Stimulated activated CD4-positive, alpha-beta T cell treated with anti-CD3 and anti-CD28 coated beads, TNF-alpha, amount 100 ng/mL, for 4 hours (primary cell): ENCODE data around the gene PRRG3.
"Not testable (repeated sequence)": the region's sequence is repeated elsewhere in the genome, so short reads cannot be mapped to it uniquely, and the experiment has no call there.

Source experiments
- DNase-seq, 3 experiments: peaks; one replicate each; pipeline ENCODE4 v3.0.0-alpha.2; 2020; ENCODE audit warnings: low read depth in 3 of 3

The PRRG3 gene

GRCh38 chrX:151694661-151695582 is at the start of gene PRRG3:
Gene PRRG3, plus strand, starts transcription at chrX:151695458. Its CDS starts 3,357 bp downstream, at chrX:151698815.
- DNase-seq = no peak

GRCh38 chrX:151675121-151675746 is 20.0 kb upstream of the PRRG3 start:
- no peak for DNase-seq

DNA sequence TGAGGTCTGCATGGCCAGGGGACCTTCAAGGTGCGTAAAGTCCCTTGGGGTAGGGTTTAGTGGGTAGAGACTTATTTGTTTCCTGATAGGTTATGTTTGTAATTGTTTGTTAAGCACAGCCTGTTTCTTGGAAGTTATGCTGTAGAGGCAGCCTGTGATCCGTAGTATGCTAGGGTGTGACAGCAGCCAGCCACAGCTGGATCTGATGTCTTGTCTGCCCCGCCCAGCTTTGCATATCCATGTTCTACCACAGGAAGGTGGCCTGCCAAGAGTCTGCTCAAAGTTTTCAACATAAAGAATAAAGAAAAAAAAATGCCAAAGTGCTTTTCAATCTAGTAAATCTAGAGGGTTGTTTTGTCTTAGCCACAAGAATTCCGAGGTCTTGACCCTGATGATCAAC is 19.1 kb upstream of the PRRG3 start:
- no peak for DNase-seq

DNA sequence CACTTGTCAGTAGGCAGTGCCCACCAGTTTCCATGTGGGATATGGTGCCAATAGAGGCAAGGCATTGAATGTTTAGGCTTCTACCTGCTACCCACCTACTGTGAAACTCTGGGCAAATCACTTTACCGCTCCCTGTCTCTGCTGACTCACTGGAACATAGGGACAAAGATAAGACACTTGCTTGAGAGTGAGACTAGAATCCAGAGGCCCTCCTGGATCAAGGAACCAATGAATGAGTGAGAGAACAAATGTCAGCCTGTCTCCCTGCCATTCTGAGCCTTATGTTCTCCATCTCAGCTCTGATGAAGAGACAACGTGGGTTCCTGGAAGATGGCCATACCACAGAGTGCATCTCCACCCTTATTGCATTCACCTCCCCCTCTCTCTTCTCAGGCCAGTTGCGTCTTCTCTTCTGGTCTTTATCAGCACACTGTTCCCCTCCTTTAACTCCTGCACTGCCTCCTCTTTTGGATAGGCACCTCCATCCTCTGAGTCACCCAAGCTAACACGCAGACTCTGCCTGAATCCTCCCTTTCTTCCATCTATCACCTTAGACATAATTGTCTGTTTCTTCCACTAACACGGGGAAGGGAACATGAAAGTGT is 15.4 kb upstream of the PRRG3 start:
- no peak for DNase-seq

- peak; percentile 8 to 20 (median 18) for DNase-seq
Observed at GRCh38 chrX:151680805-151681204, 14.5 kb upstream of the PRRG3 start.

DNA sequence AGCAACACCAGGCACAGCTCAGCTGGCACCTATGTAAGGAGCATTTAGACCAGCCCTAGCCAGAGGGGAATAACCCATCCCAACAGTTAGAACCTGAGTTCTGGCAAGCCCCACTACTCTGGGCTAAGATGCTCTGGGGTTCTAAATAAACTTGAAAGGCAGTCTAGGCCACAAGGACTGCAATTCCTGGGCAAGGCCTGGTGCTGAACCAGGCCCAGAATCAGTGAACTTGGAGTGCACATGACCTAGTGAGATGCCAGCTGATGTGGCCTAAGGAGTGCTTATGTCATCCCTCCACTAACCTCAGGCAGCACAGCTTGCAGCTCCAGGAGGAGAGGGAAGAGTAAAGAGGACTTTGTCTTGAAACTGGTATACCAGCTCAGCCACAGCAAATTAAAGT is 7.6 kb upstream of the PRRG3 start:
- DNase-seq = no peak

GRCh38 chrX:151688695-151689094 is 6.6 kb upstream of the PRRG3 start:
- no peak for DNase-seq

DNA sequence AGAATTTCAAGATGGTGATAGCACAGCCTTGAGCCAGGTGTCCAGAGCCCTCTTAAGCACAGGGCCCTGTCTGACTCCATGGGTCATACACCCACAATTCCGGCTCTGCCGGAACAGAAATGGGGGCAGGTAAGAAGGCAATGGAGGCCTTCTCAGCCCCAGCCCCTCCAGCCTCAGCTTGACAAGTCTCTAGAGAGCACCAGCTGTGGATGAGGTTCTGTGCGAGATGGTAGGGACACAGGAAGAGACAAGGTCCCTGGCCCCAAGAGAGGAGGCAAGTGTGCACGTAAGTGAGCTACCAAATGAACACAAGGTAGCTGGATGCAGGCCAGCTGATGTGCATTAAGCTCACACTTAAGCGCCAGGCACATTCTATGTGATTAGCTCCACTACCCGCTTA is 2.4 kb upstream of the PRRG3 start:
- no peak for DNase-seq

GRCh38 chrX:151694121-151694520 is 1.1 kb upstream of the PRRG3 start:
- DNase-seq = no peak

DNA sequence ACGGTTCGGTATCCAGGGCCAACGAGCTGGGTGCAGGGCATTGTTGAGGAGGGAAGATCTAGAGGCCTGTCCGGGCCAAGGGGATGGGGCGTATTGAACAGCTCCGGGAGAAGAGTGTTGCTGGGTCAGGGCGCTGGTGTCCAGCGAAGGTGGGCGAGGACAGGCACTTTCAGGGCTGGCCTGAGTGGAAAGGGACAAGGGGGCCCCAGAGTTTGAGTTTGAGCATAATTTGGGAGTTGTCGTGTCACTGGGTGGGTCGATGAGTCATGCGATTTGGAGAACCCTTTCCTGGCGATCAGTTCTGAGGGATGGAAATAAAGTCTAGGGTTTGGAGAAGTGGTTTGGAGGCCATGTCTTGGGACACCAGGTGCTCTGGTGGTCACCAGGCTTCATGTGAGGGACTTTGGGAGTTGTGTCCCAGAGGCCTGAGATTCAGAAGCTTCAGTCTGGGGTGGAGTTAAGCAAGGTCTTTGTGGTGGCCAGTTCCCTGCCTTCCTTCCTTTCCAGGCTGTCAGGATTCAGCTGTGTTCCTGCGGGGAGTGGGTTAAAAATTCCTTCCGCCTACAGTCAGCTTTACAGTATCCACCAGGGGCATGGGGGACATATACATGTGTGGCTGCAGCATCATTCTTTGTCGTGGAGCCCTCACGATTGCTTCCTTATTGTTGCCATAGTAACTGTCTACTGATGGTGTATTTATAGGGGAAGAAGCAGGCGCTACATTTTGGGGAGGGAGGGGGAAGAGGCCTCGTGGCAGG is 504 bp downstream of the PRRG3 start:
- no peak for DNase-seq

DNA sequence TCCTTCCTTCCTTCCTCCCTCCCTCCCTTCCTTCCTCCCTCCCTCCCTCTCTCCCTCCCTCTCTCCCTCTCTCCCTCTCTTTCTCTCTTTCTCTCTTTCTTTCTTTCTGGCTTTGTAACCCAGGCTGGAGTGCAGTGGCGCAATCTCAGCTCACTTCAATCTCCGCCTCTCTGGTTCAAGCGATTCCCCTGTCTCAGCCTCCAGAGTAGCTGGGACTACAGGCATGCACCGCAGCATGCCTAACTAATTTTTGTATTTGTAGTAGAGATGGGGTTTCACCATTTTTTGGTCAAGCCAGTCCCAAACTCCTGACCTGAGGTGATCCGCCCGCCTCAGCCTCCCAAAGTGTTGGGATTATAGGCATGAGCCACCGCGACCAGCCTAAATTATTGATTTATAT is 1.8 kb downstream of the PRRG3 start:
- not testable (repeated sequence) for DNase-seq

DNA sequence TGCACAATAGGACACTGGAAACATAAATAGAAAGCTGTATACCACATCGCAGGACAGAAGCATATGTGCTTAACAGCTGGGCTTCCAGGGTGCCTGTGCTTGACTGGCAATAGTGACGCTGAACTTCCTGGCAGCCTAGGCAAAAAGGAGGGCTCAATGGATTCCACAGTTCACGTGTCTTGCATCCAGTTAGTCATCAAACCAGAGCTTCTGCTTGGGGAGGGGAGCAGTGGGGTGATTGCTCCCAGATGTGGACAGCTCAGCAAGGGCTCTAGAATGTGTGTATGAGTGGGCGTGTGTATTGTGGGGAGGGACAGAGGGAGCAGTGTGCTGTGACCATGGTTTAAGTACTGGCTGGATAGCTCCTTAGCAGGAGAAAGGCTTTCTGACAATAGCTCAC is 2.3 kb downstream of the PRRG3 start:
- no peak for DNase-seq

DNA sequence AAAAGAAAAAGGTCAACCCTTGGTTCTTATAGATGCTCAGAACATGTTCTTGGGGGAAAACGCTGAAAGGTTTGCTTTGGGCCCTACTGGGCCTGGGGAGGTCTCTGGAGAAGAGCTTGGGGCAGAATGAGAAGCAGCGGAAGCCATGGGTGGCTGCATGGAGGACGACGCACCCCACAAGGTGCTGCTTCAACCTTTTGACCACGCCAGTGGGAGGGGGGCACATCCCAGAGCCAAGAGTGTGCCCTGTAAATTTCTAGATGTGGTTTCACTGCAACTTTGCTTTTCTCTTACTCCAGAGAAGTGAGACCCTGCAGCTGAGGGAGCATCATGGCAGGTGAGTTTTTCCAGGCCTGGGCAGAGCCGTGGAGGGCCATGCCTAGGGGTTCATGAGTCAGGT is 3.2 kb downstream of the PRRG3 start:
- DNase-seq = no peak

GRCh38 chrX:151699746-151700145 is 4.5 kb downstream of the PRRG3 start:
- DNase-seq = no peak

DNA sequence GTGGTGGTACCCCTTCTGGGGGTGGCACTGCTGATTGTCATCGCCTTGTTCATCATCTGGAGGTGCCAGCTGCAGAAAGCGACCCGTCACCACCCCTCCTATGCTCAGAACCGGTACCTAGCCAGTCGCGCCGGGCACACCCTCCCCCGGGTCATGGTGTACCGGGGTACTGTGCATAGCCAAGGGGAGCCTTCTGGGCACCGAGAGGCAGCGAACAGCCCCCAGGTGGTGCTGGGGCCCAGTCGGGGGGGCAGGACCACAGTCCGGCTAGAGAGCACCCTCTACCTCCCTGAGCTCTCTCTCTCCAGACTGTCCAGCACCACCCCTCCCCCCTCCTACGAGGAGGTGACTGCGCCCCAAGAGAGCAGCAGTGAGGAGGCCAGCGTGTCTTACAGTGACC is 5.3 kb downstream of the PRRG3 start:
- DNase-seq = no peak

DNA sequence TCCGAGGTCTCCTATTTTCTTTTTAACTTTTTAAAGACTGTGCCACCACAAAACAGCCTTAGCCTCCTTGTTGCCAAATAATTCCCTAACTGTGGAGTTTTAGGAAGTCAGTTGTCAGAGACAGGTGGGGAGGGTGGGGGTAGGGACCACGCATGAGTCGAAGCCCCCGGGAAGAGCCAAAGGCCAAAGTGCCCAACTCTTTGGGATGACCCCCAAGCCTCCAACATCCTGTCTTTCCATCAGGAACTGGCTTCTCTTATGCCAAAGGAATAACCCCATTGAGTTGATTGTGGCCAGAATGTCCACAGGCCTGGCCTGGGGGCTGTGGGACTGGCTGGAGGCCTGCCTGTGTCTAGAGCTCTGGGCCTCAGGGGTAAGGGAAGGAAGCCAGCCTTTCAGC is 5.8 kb downstream of the PRRG3 start:
- DNase-seq = no peak

DNA sequence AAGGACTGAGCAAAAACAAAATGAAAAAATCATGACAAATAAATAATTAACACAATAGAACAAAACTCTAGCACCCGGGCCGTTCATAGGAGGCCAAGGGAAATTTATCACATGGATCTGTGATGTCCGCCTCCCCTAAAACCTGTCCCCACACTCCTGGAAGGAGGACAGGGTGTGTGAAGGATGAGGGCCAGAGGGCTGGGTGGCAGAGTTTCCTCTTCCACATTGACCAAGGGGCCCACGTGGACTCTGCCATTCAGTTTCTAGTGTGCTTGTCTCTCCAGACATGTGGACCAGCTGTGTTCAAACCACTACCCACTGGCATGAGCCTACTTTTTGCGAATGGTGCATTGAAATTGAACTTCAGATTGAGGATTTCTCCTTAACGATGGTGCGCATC is 6.3 kb downstream of the PRRG3 start:
- no peak for DNase-seq

DNA sequence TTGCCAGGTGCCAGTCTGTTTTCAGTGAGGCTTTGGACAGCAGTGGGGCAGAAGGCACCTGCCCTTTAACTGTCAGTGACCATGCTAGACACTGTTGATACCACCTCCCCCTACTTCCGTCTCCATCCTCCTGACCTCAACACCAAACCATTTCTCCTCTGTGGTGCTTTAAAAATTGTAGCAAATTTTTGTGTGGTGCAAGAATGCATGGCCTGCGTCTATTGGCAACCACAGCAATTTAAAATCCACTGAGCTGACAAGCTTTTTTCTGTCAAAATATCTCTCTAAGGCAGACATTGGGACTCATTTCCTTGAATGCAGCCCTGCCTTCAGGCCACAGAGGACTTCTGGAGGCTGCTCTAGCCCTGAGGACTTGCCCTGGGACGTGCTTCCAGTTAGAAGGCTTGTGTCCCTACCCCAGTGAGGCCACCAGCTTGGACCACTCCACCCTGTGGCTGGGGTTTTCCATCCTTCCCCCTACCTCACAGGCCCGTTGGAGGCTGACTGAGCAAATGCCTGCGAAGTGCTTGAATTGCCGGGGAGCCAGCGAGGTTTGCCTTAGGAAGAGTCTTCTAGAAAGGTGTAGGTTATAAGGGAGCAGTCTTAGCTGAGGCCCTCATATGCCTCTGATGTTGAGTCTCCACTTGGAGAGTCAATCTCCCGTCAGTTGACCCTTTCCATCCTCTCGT is 6.9 kb downstream of the PRRG3 start:
- no peak for DNase-seq

- no peak for DNase-seq
Observed at GRCh38 chrX:151702741-151703340, 7.6 kb downstream of the PRRG3 start.

- DNase-seq = no peak
Observed at GRCh38 chrX:151703487-151703886, 8.2 kb downstream of the PRRG3 start.

GRCh38 chrX:151704041-151704663 is 8.9 kb downstream of the PRRG3 start:
- DNase-seq = no peak
